IMR-90 (cell line): ENCODE results near the gene CREG1. TPM values are rescaled to one million over a fixed set of nuclear protein-coding genes. Genes with fewer than 3 reads are reported as not detected.

Experiments used
- ATAC-seq: fragments of 200-7000 bp; cut with Tn5 transposase; 2 replicates; pipeline ENCODE4 v1.9.1; 2020; ENCODE audit warnings: low read depth, mild to moderate bottlenecking, moderate library complexity
- BruUV-seq: library from RNA; stranded (reverse); fragments of 400-500 nt; replicated peaks from 2 replicates; lab custom pipeline; 2021; lab: Mats Ljungman, UMichigan
- CTCF ChIA-PET: fragments of 300-600 bp; formaldehyde crosslinking; extraction: SDS; loops from one replicate; lab custom pipeline; 2021; ENCODE audit warnings: antibody characterized with exemption; lab: Yijun Ruan, JAX
- POLR2A ChIA-PET: fragments of 300-600 bp; sonication (Branson Sonifier 250); formaldehyde crosslinking; loops from one replicate; lab custom pipeline; 2022; ENCODE audit warnings: antibody characterized with exemption; ENCODE audit not compliant: unreplicated experiment; lab: Charles Lee
- DNase-seq: peaks from one replicate; pipeline ENCODE4 v3.0.0; 2013
- H2AFZ ChIP-seq: replicated peaks from 2 replicates; pipeline ENCODE3; 2013; ENCODE audit warnings: low read length, mild to moderate bottlenecking; ENCODE audit not compliant: poor library complexity
- H2AK5ac ChIP-seq: 2 replicates; pipeline ENCODE4 v1.6.1; 2013; ENCODE audit warnings: low read depth, low read length, inconsistent platforms
- H2AK9ac ChIP-seq: replicated peaks from 2 replicates; pipeline ENCODE3; 2013; ENCODE audit warnings: mild to moderate bottlenecking, low read depth, low read length, moderate library complexity; ENCODE audit not compliant: poor library complexity
- H2BK120ac ChIP-seq: 2 replicates; pipeline ENCODE4 v1.6.1; 2013; ENCODE audit warnings: low read depth, low read length, inconsistent platforms
- H2BK15ac ChIP-seq: 3 replicates; pipeline ENCODE4 v1.6.1; 2013; ENCODE audit warnings: low read depth, low read length, inconsistent platforms
- H2BK20ac ChIP-seq: 2 replicates; pipeline ENCODE4 v1.6.1; 2013; ENCODE audit warnings: low read depth, mild to moderate bottlenecking, inconsistent platforms, low read length, moderate library complexity
- H2BK5ac ChIP-seq: 2 replicates; pipeline ENCODE4 v1.6.1; 2013; ENCODE audit warnings: mild to moderate bottlenecking, low read depth, low read length, inconsistent platforms; ENCODE audit not compliant: poor library complexity, severe bottlenecking
- H3K14ac ChIP-seq: replicated peaks from 2 replicates; pipeline ENCODE4 v1.6.1; 2013; ENCODE audit warnings: low read depth, low read length, inconsistent platforms
- H3K18ac ChIP-seq: 2 replicates; pipeline ENCODE4 v1.6.1; 2013; ENCODE audit warnings: low read depth, low read length, control low read depth
- H3K23ac ChIP-seq: 2 replicates; pipeline ENCODE4 v1.6.1; 2013; ENCODE audit warnings: low read depth, low read length, inconsistent platforms
- H3K27ac ChIP-seq: 2 replicates; pipeline ENCODE4 v1.5.1; 2013; ENCODE audit warnings: mild to moderate bottlenecking, control low read depth, low read length; ENCODE audit not compliant: insufficient read depth
- H3K27me3 ChIP-seq: 2 replicates; pipeline ENCODE4 v1.6.1; 2013; ENCODE audit warnings: low read length; ENCODE audit not compliant: control insufficient read depth, insufficient read depth
- H3K36me3 ChIP-seq: 2 replicates; pipeline ENCODE4 v1.6.1; 2013; ENCODE audit warnings: low read length, mixed read lengths; ENCODE audit not compliant: control insufficient read depth, insufficient read depth
- H3K4ac ChIP-seq: 2 replicates; pipeline ENCODE4 v1.6.1; 2013; ENCODE audit warnings: low read depth, low read length, inconsistent platforms
- H3K4me1 ChIP-seq: 2 replicates; pipeline ENCODE4 v1.6.1; 2013; ENCODE audit warnings: low read length, mixed read lengths; ENCODE audit not compliant: control insufficient read depth, insufficient read depth
- H3K4me2 ChIP-seq: 2 replicates; pipeline ENCODE4 v1.6.1; 2013; ENCODE audit warnings: low read depth, mild to moderate bottlenecking, control low read depth, low read length, moderate library complexity
- H3K4me3 ChIP-seq: 2 replicates; pipeline ENCODE4 v1.5.1; 2013; ENCODE audit warnings: low read depth, mild to moderate bottlenecking, control low read depth, low read length, moderate library complexity; ENCODE audit not compliant: insufficient read depth
- H3K56ac ChIP-seq: 2 replicates; pipeline ENCODE4 v1.6.1; 2013; ENCODE audit warnings: low read length, inconsistent platforms; ENCODE audit not compliant: insufficient read depth; ENCODE audit errors: extremely low read depth
- H3K79me1 ChIP-seq, 2 experiments: 2 replicates each; pipeline ENCODE4 v1.6.1; 2013; ENCODE audit warnings: low read length in 2 of 2, inconsistent platforms in 1 of 2, low read depth in 1 of 2
- H3K9ac ChIP-seq: 2 replicates; pipeline ENCODE4 v1.6.1; 2013; ENCODE audit warnings: low read depth, low read length, control low read depth
- H3K9me1 ChIP-seq: 2 replicates; pipeline ENCODE4 v1.6.1; 2013; ENCODE audit warnings: low read length, inconsistent platforms; ENCODE audit not compliant: insufficient read depth
- H3K9me3 ChIP-seq: 2 replicates; pipeline ENCODE4 v1.6.1; 2013; ENCODE audit warnings: low read length; ENCODE audit not compliant: control insufficient read depth, insufficient read depth
- H4K20me1 ChIP-seq: 2 replicates; pipeline ENCODE4 v1.6.1; 2013; ENCODE audit warnings: low read length, inconsistent platforms; ENCODE audit not compliant: insufficient read depth
- H4K5ac ChIP-seq: 2 replicates; pipeline ENCODE4 v1.6.1; 2013; ENCODE audit warnings: mild to moderate bottlenecking, low read depth, low read length, control low read depth
- H4K8ac ChIP-seq, 2 experiments: 2 replicates each; pipeline ENCODE4 v1.6.1; 2013; ENCODE audit warnings: low read depth in 2 of 2, low read length in 2 of 2, control low read depth in 1 of 2, inconsistent platforms in 1 of 2
- H4K91ac ChIP-seq: 2 replicates; pipeline ENCODE4 v1.6.1; 2013; ENCODE audit warnings: low read depth, low read length, inconsistent platforms; ENCODE audit not compliant: insufficient read depth
- BHLHE40 ChIP-seq: fragments of 150-350 bp; IDR thresholded peaks from 2 replicates; pipeline ENCODE4 v1.6.1; 2016; ENCODE audit warnings: mild to moderate bottlenecking, low read depth, low read length
- CEBPB ChIP-seq: IDR thresholded peaks from 2 replicates; pipeline ENCODE4 v1.6.1; 2012; ENCODE audit warnings: low read depth, low read length, improper control_type of control experiment
- CHD1 ChIP-seq: IDR thresholded peaks from 2 replicates; pipeline ENCODE4 v1.6.1; 2012; ENCODE audit warnings: low read depth, low read length, improper control_type of control experiment
- ELK1 ChIP-seq: fragments of 150-350 bp; IDR thresholded peaks from 2 replicates; pipeline ENCODE4 v1.6.1; 2016; ENCODE audit warnings: low read depth, mild to moderate bottlenecking, low read length, moderate library complexity, borderline replicate concordance
- FOS ChIP-seq: fragments of 150-350 bp; IDR thresholded peaks from 2 replicates; pipeline ENCODE4 v1.6.1; 2016; ENCODE audit warnings: low read depth, low read length
- MAFK ChIP-seq: IDR thresholded peaks from 2 replicates; pipeline ENCODE4 v1.6.1; 2012; ENCODE audit warnings: low read depth, low read length, improper control_type of control experiment
- MAZ ChIP-seq: IDR thresholded peaks from 2 replicates; pipeline ENCODE4 v1.6.1; 2012; ENCODE audit warnings: low read depth, mild to moderate bottlenecking, low read length, improper control_type of control experiment, moderate library complexity, borderline replicate concordance
- MXI1 ChIP-seq: IDR thresholded peaks from 2 replicates; pipeline ENCODE4 v1.6.1; 2012; ENCODE audit warnings: low read depth, mild to moderate bottlenecking, low read length, moderate library complexity, borderline replicate concordance
- NFE2L2 ChIP-seq: fragments of 150-350 bp; IDR thresholded peaks from 2 replicates; pipeline ENCODE4 v1.6.1; 2016; ENCODE audit warnings: low read depth, mild to moderate bottlenecking, low read length
- POLR2A ChIP-seq: IDR thresholded peaks from 2 replicates; pipeline ENCODE4 v1.6.1; 2012; ENCODE audit warnings: mild to moderate bottlenecking, low read depth, low read length
- RAD21 ChIP-seq: IDR thresholded peaks from 2 replicates; pipeline ENCODE4 v1.6.1; 2012; ENCODE audit warnings: low read length, improper control_type of control experiment
- RCOR1 ChIP-seq: IDR thresholded peaks from 2 replicates; pipeline ENCODE4 v1.6.1; 2012; ENCODE audit warnings: mild to moderate bottlenecking, low read length, improper control_type of control experiment; ENCODE audit not compliant: insufficient replicate concordance
- RFX5 ChIP-seq: IDR thresholded peaks from 2 replicates; pipeline ENCODE4 v1.8.0; 2012; ENCODE audit warnings: low read depth, mild to moderate bottlenecking, low read length, moderate library complexity
- SMC3 ChIP-seq: fragments of 150-350 bp; IDR thresholded peaks from 2 replicates; pipeline ENCODE4 v1.6.1; 2016; ENCODE audit warnings: low read depth, mild to moderate bottlenecking, antibody characterized with exemption, low read length, moderate library complexity
- USF2 ChIP-seq: fragments of 150-350 bp; IDR thresholded peaks from 2 replicates; pipeline ENCODE4 v1.6.1; 2017; ENCODE audit warnings: mild to moderate bottlenecking, antibody characterized with exemption, low read length, low read depth
- WGBS, 2 experiments: methylation state at CpG; one replicate each; pipeline versions ENCODE4 v1.1.5 to v1.1.7; 2013; ENCODE audit warnings: missing lambda C conversion rate in 2 of 2; ENCODE audit not compliant: insufficient read length in 1 of 2; ENCODE audit errors: extremely low coverage in 2 of 2; 5-methylcytosine and 5-hydroxymethylcytosine counted together
- dilution Hi-C: fragments of 300-500 bp; cut with HindIII; formaldehyde crosslinking; loops from one replicate; pipeline ENCODE4 v1.14.3; 2018; ENCODE audit warnings: low sequenced_read_pairs; ENCODE audit not compliant: unreplicated experiment
- in situ Hi-C: fragments of 300-500 bp; cut with MboI; formaldehyde crosslinking; loops from 3 replicates; pipeline ENCODE4 v1.14.3; 2019; ENCODE audit warnings: low sequenced_read_pairs, inconsistent platforms, mixed read lengths
- intact Hi-C: fragments of 100-400 bp; cut with micrococcal nuclease; formaldehyde crosslinking; loops from 2 replicates; pipeline ENCODE4 v1.10.0; 2022
- polyA plus RNA-seq, 3 experiments: library from polyadenylated mRNA; depleted of rRNA; stranded (reverse); fragments of >200 nt; gene quantifications; 2 replicates each; pipeline ENCODE4 v1.2.3, GENCODE V29; 2012; ENCODE audit warnings: low replicate concordance in 1 of 3
- total RNA-seq: library from RNA; depleted of rRNA; stranded (reverse); fragments of >200 nt; gene quantifications from 2 replicates; pipeline ENCODE4 v1.2.3, GENCODE V29; 2012
- TF ChIP-seq, protein P1 (sequence below): conservative IDR thresholded peaks from 2 replicates; pipeline ENCODE4 v1.5.1; 2012; ENCODE audit warnings: mild to moderate bottlenecking, low read depth, low read length, improper control_type of control experiment

The CREG1 gene
- total and polyA plus RNA-seq, 2 of the 4 experiments (the other 2 are of a cell fraction): 2.9 to 6.4 TPM

DNA sequence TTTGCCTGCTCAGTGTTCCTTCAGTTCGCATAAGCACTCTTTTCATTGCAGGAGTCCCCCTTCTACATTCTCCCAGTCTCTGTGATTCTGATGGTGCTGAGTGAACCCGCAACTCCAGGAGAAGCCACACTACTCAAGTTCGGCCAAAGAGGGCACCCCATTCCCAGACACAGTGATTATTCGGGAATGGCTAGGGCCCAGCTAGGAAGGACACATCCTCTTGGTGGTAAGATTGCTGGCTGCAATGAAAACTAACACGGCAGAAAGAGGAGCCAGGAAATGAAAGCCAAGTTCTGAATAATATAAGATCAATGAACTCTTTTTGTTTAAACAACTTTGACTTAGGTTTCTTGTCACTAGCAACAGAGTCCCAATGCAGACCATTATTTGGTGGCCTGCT, 14.9 kb downstream of the CREG1 start:
- no peaks in the 10 kb centered on the region for H3K79me1 ChIP-seq
- no peaks in the 10 kb centered on the region for H3K9me1 ChIP-seq
- no peak overlapping the region for H3K56ac ChIP-seq
- no peak overlapping the region for H2BK20ac ChIP-seq
- no peak overlapping the region for H2BK120ac ChIP-seq
- no peak overlapping the region for H2BK15ac ChIP-seq
- no peak overlapping the region for H4K5ac ChIP-seq
- H4K20me1 ChIP-seq: no peaks in the 10 kb centered on the region
- ATAC-seq: no peak
- H3K27ac ChIP-seq: no peak overlapping the region
- intact Hi-C loops: loop anchor here (10.0 kb wide), 1 partner anchor 634 kb away; no protein-coding TSS in a partner anchor
- no peak overlapping the region; the same call in 1 of the 2 replicates for H3K4me2 ChIP-seq
- WGBS, 2 experiments: 40% methylated on average over 1 of the region's 5 CpGs; no CpG with 5 or more reads in 1 of the 2 experiments
- TF ChIP-seq MAZ: no peak
- no peak for TF ChIP-seq NFE2L2
- TF ChIP-seq, protein P1, sequence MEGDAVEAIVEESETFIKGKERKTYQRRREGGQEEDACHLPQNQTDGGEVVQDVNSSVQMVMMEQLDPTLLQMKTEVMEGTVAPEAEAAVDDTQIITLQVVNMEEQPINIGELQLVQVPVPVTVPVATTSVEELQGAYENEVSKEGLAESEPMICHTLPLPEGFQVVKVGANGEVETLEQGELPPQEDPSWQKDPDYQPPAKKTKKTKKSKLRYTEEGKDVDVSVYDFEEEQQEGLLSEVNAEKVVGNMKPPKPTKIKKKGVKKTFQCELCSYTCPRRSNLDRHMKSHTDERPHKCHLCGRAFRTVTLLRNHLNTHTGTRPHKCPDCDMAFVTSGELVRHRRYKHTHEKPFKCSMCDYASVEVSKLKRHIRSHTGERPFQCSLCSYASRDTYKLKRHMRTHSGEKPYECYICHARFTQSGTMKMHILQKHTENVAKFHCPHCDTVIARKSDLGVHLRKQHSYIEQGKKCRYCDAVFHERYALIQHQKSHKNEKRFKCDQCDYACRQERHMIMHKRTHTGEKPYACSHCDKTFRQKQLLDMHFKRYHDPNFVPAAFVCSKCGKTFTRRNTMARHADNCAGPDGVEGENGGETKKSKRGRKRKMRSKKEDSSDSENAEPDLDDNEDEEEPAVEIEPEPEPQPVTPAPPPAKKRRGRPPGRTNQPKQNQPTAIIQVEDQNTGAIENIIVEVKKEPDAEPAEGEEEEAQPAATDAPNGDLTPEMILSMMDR: no peak
- TF ChIP-seq CEBPB: no peak
- TF ChIP-seq CHD1: no peak
- no peak for TF ChIP-seq RFX5
- no peak for TF ChIP-seq MAFK
- TF ChIP-seq USF2: no peak
- TF ChIP-seq RCOR1: no peak
- no peak for TF ChIP-seq SMC3
- TF ChIP-seq POLR2A: no peak
- TF ChIP-seq FOS: no peak
- TF ChIP-seq ELK1: no peak
- no peak for TF ChIP-seq RAD21
- TF ChIP-seq MXI1: no peak
- no peak for TF ChIP-seq BHLHE40
- no peaks in the 10 kb centered on the region for H3K9me3 ChIP-seq
- H4K8ac ChIP-seq: no peak overlapping the region
- H3K36me3 ChIP-seq: no peaks in the 10 kb centered on the region
- H3K4ac ChIP-seq: no peak overlapping the region
- H3K27me3 ChIP-seq: peaks cover 15% of the 10 kb centered on the region
- no peak overlapping the region for H3K23ac ChIP-seq
- H2AK9ac ChIP-seq: no peak overlapping the region
- in situ Hi-C loops: loop anchor here (10.0 kb wide), 2 partner anchors 274 to 474 kb away; no protein-coding TSS in a partner anchor
- no peak overlapping the region for H3K14ac ChIP-seq
- H3K9ac ChIP-seq: no peak overlapping the region
- BruUV-seq: no TSS peak
- H2AK5ac ChIP-seq: no peak overlapping the region
- CTCF ChIA-PET: interaction anchor here (1.3 kb wide), 1 partner anchor 472 kb away, joined by 3 read pairs; no protein-coding TSS in a partner anchor
- dilution Hi-C loops: no loop called here
- DNase-seq: no peak
- H3K4me3 ChIP-seq: no peak overlapping the region
- POLR2A ChIA-PET: no interaction called here
- H2BK5ac ChIP-seq: no peak overlapping the region
- no peak overlapping the region for H4K91ac ChIP-seq
- peak overlapping the region; percentile 9 for H2AFZ ChIP-seq
- H3K4me1 ChIP-seq: peaks cover 2% of the 10 kb centered on the region; the same call in 1 of the 2 replicates
- H3K18ac ChIP-seq: no peak overlapping the region
